Inflammatory macrophage (primary cell): ENCODE measurements around the gene OR1B1.
"Not testable (repeated sequence)": the region's sequence is repeated elsewhere in the genome, so short reads cannot be mapped to it uniquely, and the experiment has no call there.

Experiments used
- DNase-seq, 2 donors: peaks; one replicate each; pipeline ENCODE4 v3.0.0-alpha.2; 2020 to 2022
- total RNA-seq, 18 experiments: gene quantifications; one replicate each; lab custom pipeline; 2026; ENCODE audit warnings: mixed read lengths in 6 of 18, inconsistent platforms in 2 of 18; lab: John Stamatoyannopoulos, UW

Gene OR1B1
- total RNA-seq = 0 to 0.13 (median 0) reads per million in 18 experiments

DNA sequence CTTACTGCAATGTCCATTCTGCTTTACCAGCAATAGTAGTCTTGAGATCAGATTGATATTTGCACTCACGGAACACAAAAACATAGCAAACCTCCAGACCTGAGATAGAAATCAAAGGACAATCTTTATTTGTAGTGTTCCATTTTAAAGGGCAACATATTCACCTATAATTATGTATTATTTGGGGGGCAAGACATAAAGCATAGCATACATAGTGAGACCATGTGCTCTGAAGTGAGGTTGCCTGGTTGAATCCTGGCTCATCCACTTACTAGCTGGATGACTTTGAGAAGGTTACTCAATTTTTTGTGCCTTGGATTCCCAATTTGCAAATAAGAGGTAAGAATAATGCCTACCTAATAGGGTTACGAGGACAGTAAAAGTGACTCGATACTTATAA, at the start of gene OR1B1:
TSS of gene OR1B1 (minus strand) at position 101 of the 400 bp plus-strand sequence.
- DNase-seq = no peak

DNA sequence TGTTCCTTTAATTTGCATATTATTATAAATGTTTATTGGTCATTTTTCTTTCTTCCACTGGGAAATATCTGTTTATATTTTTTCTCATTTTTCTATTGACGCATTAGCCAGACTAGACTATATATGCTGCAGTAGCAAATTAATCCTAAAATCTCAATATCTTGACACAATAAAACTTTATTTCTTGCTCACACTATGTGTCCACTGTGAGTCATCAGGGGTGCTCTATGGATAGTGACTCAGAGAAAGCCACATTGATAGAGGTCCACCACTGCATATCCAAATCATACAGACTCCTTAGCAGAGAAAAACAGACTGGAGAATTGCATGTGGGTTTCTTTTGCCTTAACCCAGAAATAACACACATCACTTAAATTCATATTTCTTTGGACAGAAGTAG, 38.3 kb upstream of the OR1B1 start:
- no peak for DNase-seq

DNA sequence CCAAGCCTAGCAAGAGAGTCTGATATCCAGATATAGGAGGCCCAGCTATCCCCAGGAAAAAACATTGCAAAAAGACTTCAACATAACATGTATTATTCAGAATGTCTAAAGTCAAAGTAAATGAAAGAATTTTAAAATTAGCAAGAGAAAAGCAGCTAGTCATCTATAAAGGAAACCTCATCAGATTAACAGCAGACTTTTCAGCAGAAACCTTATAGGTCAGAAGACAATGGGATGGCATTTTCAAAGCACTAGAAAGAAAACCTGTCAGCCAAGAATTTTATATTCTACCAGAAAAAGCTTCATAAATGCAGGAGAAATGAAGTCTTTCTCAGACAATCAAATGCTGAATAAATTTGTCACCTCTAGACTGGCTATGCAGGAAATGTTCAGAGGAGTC, 27.4 kb upstream of the OR1B1 start:
- DNase-seq = no peak

DNA sequence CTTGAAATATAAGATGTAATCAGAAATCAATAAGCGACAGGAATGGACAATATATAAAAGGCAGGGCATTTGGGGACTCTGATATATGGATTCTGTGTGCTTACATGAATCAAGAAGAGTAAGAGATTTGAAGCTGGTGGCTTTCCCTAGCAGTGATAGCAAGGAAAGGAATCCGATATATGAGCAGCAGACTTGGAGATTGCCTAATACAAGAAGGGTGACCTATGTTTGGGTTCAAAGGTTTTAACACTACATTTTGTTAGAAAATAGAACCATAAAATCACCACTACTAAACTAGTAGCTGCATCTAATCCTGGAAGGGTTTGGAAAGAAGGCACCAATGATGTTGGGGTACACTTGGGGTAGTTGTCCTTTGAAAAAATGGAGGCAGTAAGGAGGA, 15.1 kb upstream of the OR1B1 start:
- DNase-seq = no peak

DNA sequence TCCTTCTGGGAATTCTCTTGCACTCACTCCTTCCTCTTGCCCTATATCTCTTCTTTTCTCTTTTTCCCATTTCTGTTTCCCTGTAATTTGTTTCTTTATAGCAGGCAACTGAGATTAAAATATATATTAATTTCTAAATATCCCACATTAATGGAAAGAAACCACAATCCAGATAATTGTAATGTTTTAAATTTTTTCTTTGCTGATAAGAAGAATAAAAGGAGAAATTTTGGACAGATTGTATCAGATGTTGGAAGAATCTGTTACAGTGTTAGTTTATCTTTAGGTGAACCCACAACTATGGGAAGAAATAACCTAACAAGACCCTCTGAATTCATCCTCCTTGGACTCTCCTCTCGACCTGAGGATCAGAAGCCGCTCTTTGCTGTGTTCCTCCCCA, 4.0 kb upstream of the OR1B1 start, which contains the start of gene OR1L1:
TSS of gene OR1L1 (plus strand) at position 301 of the 400 bp plus-strand sequence. CDS start at position 301, 0 bp downstream.
- DNase-seq = no peak

DNA sequence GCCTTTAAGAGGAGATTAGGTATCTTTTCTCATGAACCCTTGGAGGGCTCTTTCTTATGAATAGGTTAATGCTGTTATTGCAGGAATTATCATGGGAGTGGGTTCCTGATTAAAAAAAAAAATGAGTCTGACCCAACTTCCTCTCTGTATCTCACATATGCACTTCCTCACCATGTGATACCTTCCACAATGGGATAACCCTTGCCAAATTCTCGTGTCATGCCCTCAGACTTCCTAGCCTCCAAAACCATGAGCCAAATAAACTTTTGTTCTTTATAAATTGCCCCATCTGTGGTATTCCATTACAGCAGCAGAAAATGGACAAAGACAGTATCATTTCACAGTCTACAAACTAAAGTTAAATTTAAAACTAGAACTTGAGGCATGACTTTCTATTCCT, 1.0 kb downstream of the OR1B1 start:
- DNase-seq = no peak

DNA sequence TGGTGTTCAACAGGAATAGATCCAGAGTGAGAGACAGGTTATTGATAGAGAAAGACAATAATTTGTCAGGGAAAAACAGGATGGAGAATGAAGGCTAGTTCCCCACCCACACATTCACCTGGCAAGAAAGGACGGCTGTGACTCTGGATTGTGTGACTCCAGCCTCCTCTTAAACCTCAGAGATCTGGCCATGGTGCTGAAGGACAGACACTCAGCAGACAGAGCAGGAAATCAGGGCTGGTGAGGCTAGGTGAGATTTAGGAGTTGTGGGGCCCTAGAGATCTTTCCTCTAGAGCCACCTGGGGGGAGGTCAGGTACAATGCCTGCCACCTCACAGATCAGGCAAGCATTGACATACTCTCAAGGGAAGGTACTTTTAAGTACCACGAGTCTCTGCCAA, 15.2 kb downstream of the OR1B1 start:
- no peak for DNase-seq

DNA sequence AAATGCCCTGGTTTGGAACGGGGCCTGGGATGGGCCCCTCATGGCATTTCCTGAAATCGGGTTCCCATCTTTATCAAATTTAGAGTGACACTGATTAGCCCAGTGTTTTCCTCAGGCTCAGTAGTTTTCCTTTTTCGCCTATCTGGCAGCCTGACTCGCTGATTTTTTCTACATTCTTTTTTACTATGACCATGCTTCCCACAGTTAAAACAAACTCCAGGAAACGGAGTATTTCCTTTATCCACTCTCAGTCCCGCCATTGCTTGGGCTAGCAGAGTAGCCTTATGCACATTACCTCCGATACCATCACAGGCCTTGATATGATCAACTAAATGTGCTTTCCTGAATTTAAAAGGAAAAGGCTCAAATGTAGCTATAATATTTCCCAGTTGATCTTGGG, 37.4 kb downstream of the OR1B1 start:
- DNase-seq = no peak

DNA sequence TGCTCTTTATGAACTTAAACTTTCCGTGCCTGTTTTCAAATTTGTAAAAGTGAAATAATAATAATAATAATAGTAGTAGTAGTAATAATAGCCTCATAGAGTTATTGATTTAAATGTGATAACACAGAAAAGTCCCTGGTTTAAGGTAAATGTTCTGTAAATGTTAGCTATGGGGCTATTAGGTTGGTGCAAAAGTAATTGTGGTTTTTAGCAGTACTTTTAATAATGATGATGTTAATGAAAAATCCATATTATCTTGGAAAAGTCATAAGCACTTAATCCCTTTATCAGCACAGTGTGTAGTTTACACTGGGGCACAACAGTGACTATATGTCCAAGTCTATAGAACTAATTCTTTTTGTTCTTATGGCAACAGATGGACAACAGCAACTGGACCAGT, 43.1 kb downstream of the OR1B1 start, which contains the start of gene OR1Q1:
TSS of gene OR1Q1 (plus strand) at position 377 of the 400 bp plus-strand sequence. CDS start at position 377, 0 bp downstream.
- no peak for DNase-seq

DNA sequence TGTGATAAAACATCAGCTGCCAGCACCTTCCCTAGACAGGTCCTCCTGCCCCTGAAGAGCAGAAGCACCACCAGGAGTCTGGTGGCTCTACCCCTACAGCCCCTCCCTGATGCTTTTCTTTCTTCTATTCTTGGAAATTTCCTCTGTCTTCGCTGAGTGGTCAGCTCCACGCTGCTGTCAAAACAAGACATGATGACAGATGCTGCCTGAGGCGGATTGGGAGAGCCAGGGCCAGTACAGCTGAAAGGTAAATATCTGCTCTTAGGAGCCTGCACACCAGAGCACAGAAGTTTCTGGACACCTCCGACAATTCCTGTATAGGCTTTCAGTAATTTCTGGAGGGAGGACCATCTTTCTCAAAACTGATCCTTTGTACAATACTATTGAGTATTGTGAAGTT, 47.6 kb downstream of the OR1B1 start:
- DNase-seq = no peak

DNA sequence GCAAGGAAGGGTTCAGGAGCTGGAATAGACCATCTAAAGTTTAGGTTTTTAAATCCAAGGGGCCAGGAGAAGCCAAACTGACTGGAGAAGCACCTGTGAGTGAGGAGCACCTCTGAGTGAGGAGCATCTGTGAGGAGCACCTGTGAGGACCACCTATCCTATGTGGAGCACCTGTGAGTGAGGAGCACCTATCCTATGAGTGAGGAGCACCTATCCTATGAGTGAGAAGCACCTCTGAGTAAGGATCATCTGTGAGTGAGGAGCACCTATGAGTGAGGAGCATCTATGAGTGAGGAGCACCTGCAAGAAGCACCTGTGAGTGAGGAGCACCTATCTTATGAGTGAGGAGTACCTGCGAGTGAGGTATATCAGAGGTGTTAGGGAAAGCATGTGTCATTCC, 50.8 kb downstream of the OR1B1 start:
- DNase-seq = no peak

DNA sequence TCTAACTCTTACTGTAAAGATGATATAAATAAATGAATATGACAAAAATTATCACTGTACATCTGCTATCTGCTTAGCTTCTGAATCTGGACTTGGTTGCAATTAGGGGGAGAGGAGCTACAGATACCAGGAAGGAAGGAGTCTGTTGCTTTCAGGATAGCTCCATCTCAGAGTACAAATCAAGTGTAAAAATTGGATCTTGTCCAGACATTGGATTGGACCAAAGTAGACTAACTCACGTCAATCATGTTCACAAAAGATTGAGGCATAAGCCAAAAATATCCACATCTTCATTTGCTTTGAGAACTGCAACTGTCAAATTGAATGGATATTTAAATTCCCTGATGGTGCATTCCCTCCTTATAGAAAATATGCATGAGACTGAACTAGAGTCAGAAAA, 51.7 kb downstream of the OR1B1 start:
- no peak for DNase-seq

DNA sequence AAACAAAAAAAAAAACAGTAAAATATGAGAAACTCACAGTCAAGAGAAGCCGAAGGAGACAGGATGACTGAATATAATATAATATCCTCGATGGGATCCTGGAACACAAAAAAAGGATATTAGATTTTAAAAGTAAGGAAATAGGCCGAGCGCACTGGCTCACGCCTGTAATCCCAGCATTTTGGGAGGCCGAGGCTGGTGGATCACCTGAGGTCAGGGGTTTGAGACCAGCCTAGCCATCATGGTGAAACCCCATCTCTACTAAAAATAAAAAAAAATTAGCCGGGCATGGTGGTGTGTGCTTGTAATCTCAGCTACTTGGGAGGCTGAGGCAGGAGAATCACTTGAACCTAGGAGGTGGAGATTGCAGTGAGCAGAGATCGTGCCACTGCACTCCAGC, 74.1 kb downstream of the OR1B1 start, which contains the start of gene OR1L8:
TSS of gene OR1L8 (minus strand) at position 101 of the 400 bp plus-strand sequence. CDS start 14,907 bp downstream, outside the sequence.
- not testable (repeated sequence) for DNase-seq

DNA sequence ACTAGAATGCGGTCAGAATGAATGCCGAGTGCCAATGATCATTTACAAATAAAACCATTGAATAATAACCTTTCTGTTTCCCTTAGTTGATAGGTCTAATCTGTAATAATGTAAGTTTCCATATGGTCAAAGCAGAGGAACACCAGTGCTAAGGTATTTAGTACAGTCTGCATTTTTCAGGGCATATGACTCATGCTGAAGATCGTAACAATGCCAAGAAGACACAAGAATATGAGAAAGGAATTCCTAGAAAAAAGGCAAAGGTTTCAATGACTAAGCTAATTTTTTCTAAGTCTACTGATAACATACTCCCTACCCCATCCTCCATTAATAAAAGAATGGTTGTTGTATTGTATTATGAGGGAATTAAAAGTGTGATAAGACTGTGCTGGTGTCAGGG, 77.1 kb downstream of the OR1B1 start:
- no peak for DNase-seq

DNA sequence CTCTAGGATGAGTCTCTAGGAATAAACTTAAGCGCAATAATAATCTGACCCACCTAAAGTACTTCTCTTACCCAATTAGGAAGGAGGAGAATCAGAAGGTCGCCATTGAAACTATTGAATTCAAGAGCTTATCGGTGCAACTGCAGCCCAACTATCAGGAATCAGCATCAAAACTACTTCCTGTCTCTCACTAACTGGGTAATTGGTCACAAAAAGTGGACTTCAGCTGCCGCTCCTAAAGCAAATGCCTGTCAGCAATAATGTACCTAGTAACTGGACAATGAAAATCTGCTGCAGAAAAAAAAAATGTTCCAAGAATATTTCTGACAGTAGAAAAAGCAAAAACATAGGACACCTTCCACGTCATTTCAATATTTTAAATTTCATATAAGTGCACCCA, 77.6 kb downstream of the OR1B1 start:
- DNase-seq = no peak
